NOMO-1 treated with DMSO at 0.1 percent for 48 hours (cell line): ENCODE measurements around the gene NAV2.
"Not testable (repeated sequence)": the region's sequence is repeated elsewhere in the genome, so short reads cannot be mapped to it uniquely, and the experiment has no call there.

ENCODE experiments used
- DNase-seq: peaks from one replicate; lab custom pipeline; 2025; ENCODE audit not compliant: unreplicated experiment; lab: John Stamatoyannopoulos, UW

The NAV2 gene

DNA sequence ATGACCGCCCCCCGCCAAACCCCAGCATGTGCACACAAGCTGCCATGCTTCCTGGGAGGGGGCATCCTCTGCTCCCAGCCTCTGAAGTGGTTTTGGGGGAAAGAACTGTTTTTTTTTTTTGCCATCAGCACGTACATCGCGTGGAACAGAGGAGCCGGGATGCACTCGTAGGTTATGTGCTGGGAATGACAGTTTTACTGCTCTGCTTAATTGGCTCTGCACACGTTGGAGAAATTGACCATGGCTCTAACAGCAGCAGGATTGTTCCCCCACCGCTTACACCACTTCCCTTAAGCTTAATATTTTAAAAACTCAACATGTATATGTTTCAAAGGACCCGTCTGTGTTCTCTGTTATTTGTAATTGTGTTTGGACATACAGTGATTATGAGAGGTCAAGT, 175.2 kb downstream of the NAV2 start:
- DNase-seq = no peak

DNA sequence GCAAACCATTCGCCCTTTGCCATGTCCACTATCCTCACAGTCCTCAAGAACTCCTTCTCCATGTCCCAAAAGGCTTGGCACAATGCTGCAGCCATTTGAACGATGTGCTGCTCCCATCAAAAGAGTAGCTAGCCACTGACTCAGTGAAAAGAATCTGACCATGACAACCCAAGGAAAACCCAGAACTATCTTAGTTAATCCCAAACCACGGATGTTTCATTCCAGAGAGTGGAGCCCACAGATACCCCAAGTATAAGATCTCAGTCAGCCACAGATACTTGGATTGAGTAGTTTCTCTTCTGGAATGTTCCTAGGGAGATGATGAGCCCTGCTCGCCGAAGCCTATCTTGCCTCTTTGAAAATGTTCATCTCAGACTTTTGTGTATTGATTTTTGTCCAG, 176.9 kb downstream of the NAV2 start:
- DNase-seq = no peak

DNA sequence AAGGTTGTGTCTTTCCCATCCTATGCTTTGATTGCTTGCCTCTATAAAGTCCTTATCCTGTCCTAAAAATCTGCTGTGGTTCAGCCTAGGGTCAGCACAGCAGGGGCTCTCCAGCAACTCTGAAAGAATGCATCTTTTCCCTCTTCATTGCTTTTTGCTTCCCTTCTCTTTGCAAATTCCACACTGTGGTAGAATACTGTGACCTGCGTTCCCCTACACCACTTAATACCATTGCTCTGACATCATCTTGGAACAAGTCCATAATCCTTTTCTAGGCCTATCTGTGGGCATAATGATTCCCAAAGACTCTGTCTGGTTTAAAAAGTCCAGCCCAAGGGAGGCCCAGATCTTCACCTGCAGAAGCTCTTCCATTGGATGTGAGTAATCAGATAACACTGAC, 177.7 kb downstream of the NAV2 start:
- no peak for DNase-seq

DNA sequence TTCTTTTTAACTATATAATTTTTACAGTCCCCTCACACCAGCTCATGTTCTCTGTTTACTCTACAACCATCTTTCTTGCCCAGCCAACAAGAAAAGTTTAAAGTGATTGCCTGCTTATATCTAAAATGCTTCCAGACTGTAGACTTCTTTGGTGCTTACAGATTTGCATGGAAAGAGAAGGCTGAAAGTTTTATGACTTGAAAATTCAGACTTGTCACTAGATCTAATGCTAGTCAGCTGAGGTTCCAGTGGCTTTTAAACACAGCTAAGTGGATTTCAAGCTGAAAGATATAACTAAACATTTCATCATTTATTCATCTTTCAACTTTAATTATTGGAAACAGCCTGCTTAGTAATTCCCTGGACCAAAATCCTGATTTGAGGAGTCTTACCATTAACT, 178.4 kb downstream of the NAV2 start:
- no peak for DNase-seq

DNA sequence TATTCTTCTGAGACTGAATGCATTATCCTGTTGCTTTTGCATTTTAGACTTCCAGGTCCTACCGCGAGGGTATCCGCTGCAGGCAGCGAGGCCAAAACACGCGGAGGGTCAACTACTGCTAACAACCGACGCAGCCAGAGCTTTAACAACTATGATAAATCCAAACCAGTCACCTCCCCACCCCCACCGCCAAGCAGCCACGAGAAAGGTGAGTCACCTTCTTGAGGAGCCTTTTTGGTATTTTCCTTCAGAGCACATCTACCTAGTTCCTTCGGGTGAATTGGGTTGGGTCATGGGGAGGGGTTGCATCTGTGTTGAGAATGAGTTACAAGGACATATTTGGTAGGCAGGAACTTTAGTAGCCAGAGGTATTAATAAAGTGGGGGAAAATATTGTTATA, 179.8 kb downstream of the NAV2 start:
- no peak for DNase-seq

DNA sequence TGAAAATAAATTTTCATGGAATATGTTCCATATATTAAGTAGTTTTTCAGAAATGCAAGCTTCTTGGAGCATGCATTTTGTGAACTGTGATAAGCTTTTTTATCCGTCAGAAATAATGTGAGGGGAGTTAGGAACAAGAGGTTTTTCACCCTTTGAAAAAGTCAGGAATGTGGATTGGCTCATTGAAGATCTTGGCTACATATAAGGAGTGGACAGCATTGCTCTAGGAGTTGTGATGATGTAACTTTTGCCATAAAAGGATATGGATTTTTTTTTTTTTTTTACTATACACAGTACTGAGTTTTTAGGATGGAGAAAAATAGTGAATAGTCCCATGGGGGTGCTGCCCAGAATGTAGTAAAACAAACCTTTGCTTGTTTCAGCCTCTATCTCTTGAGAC, 180.2 kb downstream of the NAV2 start:
- no peak for DNase-seq

DNA sequence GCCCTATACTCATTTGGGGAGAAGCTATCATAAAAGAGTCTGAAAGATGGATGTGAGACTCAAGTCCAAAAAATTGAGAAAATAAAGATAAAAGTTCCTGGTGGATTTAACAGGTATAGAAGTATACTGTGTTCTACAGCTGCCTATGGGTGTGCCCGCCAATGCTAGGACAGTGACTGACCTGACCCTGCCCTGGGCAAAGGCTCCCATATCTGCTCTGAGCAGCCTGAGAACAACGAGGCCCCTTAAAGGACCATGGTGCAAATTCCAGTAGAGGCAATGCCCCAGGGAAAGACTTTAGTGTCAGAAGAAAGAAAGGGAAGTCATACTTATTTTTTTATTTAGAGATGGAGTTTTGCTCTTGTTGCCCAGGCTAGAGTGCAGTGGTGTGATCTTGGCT, 181.8 kb downstream of the NAV2 start:
- DNase-seq = no peak

DNA sequence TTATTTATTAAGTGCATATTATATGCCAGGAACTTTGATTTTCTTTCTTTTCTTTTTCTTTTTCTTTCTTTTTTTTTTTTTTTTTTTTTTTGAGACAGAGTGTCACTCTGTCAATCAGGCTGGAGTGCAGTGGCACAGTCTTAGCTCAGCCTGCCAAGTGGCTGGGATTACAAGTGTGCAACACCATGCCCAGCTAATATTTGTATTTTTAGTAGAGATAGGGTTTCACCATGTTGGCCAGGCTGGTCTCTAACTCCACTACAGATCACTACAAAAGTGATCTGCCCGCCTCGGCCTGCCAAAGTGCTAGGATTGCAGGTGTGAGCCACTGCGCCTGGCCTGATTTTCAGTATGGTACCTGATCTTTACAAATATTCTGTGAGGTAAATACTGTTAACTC, 182.4 kb downstream of the NAV2 start:
- not testable (repeated sequence) for DNase-seq

DNA sequence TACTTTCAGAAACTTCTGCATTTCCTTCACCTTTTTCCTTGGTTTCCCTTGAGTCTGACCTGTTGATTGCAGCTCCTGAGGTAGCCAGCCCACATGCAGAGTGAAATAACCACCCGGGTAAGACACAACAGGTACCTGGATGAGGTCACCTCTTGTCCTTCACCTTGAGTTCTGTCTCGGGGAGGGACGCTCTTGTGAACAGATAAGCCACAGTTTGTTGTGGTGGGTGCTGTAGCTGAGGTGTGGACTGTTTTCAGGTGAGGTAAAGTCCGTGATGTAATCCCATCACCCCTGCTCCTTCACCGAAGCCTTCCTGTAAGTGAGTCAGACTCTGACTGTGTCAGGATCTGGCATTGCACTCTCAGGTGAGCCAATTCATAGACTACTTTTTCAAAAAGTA, 183.1 kb downstream of the NAV2 start:
- DNase-seq = no peak

DNA sequence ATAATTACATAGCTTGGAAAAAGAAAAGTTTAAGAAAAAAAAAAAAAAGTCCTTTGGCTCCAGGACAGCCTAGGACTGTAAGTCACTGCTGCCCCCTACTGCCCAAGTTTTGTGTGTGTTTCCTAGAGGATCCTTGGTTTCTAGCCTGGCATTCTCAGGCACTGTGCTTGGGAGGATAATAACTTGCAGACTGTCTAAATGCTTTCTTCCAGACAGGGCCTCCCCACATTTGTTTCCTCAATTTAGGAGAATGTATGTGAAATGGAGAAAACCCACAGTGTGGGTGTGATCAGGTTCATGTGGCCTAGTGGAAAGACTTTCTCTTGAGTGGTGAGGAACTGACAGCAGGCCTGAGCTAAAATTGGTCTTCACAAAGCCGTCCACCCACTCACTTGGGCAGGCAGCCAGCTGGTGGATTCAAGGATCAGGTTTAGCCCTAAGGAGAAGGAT, 191.0 kb downstream of the NAV2 start:
- DNase-seq = peak; percentile 37

DNA sequence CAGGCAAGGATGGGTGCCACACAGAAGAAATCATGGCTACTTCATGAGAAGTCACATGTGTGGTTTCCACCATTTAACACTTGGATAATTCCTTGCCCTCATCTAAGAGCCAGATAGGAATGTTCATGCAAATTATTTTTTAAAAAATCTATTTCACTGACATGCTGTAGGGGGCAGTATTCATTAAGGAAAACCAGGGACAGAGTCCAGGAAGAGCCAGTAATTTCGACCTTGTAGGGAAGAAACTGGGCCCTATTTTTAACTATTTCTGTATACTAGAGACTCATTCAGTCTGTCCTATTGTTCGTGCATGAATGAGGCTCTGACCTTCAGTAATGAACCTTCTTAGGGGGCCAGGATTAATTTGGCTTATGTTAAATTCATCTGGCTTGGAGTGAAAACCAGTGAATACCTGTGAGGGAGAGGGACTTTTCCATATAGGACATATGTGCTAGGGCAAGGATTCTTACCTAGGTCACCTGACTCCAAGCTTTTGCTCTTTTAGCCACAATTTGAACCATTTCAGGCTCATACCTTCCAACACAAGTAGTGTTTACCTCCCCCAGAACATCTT, 192.7 kb downstream of the NAV2 start:
- peak; percentile 3 for DNase-seq

DNA sequence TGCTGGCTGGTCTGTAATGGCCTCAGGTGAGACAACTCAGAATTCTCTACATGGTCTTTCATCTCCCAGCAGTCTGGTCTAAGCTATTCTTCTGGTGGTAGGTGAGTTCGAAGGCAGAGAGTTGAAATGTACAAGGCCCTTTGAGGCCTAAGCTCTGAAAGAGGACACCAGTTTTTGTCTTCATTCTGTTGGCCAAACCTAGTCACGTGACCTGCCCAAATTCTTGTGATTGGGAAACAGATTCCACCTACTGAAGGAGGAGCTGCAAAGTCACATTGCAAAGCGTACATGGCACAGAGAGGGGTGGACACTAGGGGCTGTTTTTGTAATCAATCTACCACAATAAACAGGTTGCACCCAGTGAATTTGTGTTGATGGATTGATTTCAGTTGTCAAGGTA, 193.5 kb downstream of the NAV2 start:
- no peak for DNase-seq

DNA sequence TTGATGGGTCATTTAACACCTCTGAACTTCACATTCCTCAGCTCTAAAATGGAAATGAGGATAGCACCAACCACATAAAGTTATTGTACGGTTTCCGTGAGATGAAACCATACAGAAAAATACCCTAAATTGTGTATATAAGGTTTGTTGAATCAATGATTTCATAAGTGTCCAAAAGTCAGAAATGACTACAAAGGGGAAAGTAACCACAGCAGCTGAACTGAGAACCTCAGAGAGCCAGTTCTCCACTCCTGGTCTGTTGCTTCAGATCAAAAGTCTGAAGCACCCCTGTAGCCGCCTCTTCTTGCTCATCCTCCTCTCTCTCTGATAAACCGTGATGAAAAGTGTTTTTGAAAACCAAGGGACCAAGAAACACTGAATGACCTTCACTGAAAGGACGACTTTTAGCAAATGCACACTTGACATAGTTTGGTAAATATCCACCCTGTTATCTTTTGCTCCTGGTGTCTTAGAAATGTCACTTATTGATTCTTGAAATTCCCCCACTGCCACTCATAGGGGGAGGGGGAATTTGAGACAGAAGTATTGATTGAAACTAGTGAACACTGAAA, 194.5 kb downstream of the NAV2 start:
- no peak for DNase-seq

DNA sequence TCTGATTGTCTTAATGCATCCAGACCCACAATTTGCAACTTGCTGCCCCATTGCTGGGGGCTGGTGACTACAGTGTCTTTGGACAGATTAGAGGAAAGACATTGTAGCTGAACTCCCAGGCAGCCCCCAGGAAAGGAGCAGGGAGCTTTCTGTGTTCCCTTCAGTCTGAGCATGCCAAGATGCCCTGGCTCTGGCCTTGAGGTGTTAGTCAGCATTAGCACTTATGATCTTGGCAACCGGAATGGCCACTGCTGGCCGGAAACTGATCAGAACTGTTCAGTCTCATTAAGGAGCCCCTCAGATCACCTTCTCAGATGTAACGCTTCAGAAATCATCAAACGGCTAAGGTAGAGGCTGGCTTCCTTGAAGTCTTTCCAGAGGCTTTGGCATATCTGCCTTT, 195.2 kb downstream of the NAV2 start:
- no peak for DNase-seq

DNA sequence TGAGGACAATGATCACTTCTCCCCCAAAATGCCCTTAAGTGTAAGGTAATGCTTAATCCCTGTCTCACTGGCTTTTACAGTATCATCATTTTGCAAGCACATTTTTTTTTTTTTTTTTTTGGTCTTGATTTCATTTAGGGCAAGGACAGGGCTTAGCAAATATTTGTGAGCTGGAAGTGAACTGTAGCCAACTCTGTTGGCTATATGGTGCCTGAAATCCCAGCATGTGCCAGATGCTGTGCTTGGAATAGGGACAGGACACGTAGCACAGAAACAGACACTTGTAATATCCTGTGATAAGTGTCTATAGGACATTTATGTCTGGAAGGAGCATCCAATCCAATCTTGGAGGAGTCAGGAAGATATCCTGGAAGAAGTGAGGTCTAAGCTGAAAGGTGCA, 198.3 kb downstream of the NAV2 start:
- DNase-seq = no peak

DNA sequence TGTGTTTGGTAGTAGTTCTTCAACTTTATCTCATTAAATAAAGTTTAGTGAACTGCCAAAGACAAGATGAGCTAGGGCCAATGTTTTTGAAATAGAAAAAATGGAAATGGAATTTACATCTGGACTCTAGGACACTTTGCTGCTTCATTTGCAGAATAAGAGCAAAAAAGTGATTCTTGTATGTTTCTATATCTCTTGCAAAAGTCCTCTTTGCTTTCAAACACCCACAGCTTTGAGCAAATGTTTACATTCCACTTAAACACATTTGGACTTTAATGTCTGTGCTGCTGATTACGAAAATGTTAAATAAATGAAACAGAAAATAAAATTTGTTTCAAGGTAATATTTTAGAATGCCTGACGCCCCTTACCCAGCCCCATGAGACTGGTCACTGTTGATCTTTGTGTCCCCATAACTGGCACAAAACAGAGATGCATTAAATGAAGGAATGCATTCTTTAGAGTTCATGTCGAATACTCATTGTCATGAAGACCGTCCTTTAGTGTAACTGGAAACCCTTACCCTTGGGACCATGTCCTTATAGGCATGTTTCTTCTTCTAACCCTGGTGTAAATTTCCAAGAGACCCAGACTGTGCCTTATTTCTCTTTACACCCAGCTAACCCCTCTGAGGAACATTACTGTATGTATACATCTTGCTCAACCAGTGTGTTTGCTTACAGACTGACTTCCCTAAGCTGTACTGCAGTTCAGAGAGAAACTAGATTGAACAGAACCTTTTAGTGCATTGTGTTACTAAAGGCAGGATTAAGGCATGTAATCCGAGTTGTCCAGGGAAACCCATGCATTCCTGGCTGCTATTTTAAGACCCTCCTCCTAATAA, 199.7 kb downstream of the NAV2 start:
- no peak for DNase-seq

DNA sequence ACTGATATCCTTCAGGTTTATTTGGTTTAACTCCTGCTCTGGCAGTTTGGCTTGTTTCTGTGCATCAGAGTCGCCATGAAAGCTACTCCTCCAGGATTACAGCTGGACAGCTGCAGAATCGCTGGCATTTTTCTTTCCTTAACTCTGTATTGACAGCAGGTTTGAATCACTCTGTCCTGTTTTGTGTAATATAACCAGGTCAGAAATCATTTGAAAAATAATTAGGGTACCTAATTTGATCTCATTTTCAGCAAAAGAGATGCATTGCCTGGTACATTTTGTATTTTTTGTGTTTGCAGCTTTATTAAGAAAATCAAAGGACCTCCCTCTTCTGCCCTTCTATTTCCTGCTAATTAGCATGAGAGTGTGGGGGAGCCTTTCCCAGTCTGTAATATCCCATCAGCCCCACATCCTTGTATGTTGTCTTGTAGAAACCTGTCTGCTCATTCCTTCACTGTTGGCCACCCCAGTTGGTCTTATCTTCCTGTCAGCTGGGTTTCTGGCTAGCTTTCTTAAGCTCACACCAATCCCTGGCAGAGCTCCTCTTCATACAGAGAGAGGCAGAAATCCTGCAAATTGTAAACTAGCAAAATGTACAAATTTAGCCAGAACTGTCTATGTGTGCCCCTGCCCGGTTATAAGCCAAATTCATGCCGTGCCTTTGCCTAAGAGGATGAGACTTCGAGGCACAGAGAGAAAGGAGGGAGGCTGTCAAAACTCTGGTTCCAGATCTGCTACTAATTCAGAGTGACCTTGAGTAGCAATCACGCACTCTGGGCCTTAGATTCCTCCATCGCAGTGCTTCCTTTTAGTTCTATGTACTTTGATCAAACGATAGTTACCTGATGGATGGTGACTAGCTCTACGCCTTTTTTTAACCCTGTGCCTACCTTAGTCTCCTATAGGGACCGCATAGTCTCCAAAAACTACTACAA, 200.6 kb downstream of the NAV2 start:
- DNase-seq = no peak

DNA sequence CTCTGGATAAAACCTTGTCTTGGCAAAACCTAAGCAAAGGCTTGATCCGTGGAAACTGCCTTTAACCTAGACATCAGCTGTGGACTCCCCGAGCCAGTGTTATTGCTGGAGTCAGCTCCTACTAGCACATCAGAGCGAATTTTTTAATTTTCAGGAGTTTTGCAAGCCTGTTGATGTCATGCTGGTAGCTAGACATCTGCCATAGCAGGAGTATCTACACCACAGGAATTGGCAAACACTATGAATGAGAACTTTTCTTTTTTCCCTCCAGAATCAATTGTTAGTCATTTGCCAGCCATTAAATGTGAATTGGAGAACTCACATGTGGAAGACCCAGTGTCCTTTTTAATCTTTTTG, 201.2 kb downstream of the NAV2 start:
- DNase-seq = no peak

DNA sequence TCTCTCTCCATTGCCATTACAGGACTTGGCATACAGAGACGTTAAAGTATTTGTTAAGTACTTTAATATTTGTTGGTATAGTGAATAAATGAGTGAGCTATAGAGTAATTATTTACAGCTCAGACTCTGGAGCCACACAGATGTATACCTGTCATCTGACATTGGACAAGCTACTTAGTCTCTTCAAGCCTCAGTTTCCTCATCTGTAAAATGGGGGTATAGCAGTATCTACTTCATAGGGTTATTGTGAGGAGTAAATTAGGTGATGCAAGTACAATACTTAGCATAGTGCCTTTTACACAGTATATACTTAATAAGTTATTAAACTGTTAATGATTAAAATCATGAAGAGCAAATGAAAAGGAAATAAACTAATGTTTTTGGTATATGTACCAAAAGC, 203.2 kb downstream of the NAV2 start:
- DNase-seq = no peak

DNA sequence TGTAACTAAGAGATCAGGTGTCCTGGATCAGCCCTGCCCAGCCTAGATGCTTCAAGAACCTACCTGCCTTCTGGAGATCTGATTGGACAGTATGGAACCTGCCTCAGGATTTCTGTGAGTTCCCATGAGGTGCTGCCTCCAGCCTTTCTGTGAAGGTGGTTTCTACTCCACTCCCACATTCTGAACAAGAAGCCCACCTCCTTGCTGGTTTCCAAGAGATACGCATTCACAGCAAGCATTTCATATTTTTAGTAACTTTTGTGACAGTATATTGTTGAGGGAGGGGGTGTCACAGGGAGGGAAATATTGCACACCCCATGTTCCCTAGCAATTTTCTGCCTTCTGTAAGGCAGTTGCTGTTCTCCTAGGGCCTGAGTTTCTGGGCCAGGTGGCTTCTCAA, 204.4 kb downstream of the NAV2 start:
- DNase-seq = no peak

DNA sequence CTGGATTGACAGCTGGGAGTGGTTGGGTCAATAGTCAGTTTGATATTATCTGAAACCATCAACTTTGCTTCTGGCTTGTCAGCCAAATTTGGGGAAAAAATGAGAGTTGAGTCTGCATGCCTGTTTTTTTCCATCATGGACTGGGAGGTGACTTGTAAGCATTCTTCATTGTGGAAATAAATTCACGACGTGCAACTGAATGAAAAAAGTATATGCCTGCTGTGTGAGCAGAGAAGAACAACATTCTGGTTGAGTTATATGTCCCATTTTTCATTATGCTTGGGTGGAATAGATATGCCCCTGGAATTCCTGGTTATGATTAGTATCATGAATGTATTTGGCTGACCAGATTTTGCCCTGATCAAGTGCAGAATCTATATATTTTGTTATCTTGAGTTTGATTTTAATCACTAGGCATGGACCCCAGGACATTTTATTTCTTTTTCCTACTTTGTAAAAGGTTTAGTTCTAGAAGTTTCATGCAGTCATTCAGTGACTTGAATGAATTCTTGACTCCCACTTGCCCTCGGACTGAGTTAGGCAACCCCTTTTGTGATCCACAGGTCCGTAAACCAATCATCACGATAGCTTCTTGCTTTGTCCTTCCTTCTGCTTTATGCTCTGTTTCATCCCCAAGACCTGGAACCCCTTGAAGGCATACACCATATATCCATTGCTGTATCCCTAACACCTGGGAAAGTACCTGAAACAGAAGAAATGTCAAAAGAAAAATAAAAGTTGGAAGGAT, 205.8 kb downstream of the NAV2 start:
- no peak for DNase-seq
